WTC11 (cell line): Measurements from ENCODE around the gene FAM131C. TPM values are rescaled to one million over a fixed set of nuclear protein-coding genes. Genes with fewer than 3 reads are reported as not detected.
"Not testable (repeated sequence)": the region's sequence is repeated elsewhere in the genome, so short reads cannot be mapped to it uniquely, and the experiment has no call there.

Experiments used
- ATAC-seq: fragments of 200-7000 bp; cut with Tn5 transposase; 2 replicates; pipeline ENCODE4 v1.10.0; 2021; ENCODE audit warnings: mild to moderate bottlenecking, moderate library complexity
- CTCF ChIA-PET: fragments of 300-600 bp; sonication (Branson Sonifier 250); formaldehyde crosslinking; loops from one replicate; lab custom pipeline; 2021; ENCODE audit warnings: antibody characterized with exemption; lab: Charles Lee
- POLR2A ChIA-PET: fragments of 350-600 bp; sonication (Branson Sonifier 250); formaldehyde crosslinking; loops from one replicate; lab custom pipeline; 2021; ENCODE audit warnings: antibody characterized with exemption; lab: Charles Lee
- DNase-seq: peaks from one replicate; pipeline ENCODE4 v3.0.0; 2021; ENCODE audit warnings: low spot score
- H3K27ac Mint-ChIP-seq: 2 replicates; pipeline ENCODE4 v1.8.0; 2021; ENCODE audit warnings: mixed read lengths
- H3K27me3 Mint-ChIP-seq: 2 replicates; pipeline ENCODE4 v1.8.0; 2021; ENCODE audit warnings: low read depth, mild to moderate bottlenecking, moderate library complexity, mixed read lengths
- H3K36me3 Mint-ChIP-seq: 2 replicates; pipeline ENCODE4 v1.8.0; 2021; ENCODE audit warnings: mixed read lengths
- H3K4me1 Mint-ChIP-seq: 2 replicates; pipeline ENCODE4 v1.8.0; 2022; ENCODE audit warnings: mixed read lengths
- H3K4me3 Mint-ChIP-seq: 2 replicates; pipeline ENCODE4 v1.8.0; 2021; ENCODE audit warnings: mild to moderate bottlenecking, moderate library complexity, mixed read lengths
- H3K9me3 Mint-ChIP-seq: 2 replicates; pipeline ENCODE4 v1.8.0; 2021; ENCODE audit warnings: mixed read lengths
- ATF1 ChIP-seq: sonication (generic); formaldehyde crosslinking; IDR thresholded peaks from 2 replicates; pipeline ENCODE4 v1.8.1; 2023; ENCODE audit warnings: mild to moderate bottlenecking, moderate library complexity, missing genetic modification reagents
- EMX1 ChIP-seq: fragments of 250-450 bp; sonication (Bioruptor Pico); IDR thresholded peaks from 2 replicates; pipeline ENCODE4 v1.8.0; 2021; ENCODE audit warnings: mild to moderate bottlenecking
- HMGA2 ChIP-seq: fragments of 250-450 bp; sonication (Bioruptor Pico); IDR thresholded peaks from 2 replicates; pipeline ENCODE4 v1.4.0; 2021; ENCODE audit warnings: mild to moderate bottlenecking, moderate library complexity
- IRF1 ChIP-seq: sonication (generic); formaldehyde crosslinking; IDR thresholded peaks from 2 replicates; pipeline ENCODE4 v1.8.0; 2023; ENCODE audit warnings: missing genetic modification reagents
- JUN ChIP-seq: sonication (generic); formaldehyde crosslinking; IDR thresholded peaks from 2 replicates; pipeline ENCODE4 v1.8.0; 2023; ENCODE audit warnings: mild to moderate bottlenecking, missing genetic modification reagents
- MLX ChIP-seq: sonication (generic); formaldehyde crosslinking; IDR thresholded peaks from 2 replicates; pipeline ENCODE4 v1.8.1; 2023; ENCODE audit warnings: mild to moderate bottlenecking, missing genetic modification reagents, moderate library complexity
- NFE2L1 ChIP-seq: sonication (generic); formaldehyde crosslinking; IDR thresholded peaks from 2 replicates; pipeline ENCODE4 v1.8.1; 2023; ENCODE audit warnings: missing genetic modification reagents
- NR3C1 ChIP-seq: sonication (generic); formaldehyde crosslinking; conservative IDR thresholded peaks from 2 replicates; pipeline ENCODE4 v1.8.1; 2023; ENCODE audit warnings: low read depth, mild to moderate bottlenecking, missing genetic modification reagents
- STAT6 ChIP-seq: sonication (generic); formaldehyde crosslinking; conservative IDR thresholded peaks from 2 replicates; pipeline ENCODE4 v1.8.1; 2023; ENCODE audit warnings: mild to moderate bottlenecking, low read depth, missing genetic modification reagents, moderate library complexity
- ZBTB43 ChIP-seq: sonication (generic); formaldehyde crosslinking; IDR thresholded peaks from 2 replicates; pipeline ENCODE4 v1.8.1; 2023; ENCODE audit warnings: mild to moderate bottlenecking, missing genetic modification reagents
- ZNF138 ChIP-seq: sonication (generic); formaldehyde crosslinking; conservative IDR thresholded peaks from 2 replicates; pipeline ENCODE4 v1.8.1; 2022; ENCODE audit warnings: mild to moderate bottlenecking, moderate library complexity, missing genetic modification reagents
- ZNF317 ChIP-seq: sonication (generic); formaldehyde crosslinking; IDR thresholded peaks from 2 replicates; pipeline ENCODE4 v1.8.1; 2023; ENCODE audit warnings: low read depth, mild to moderate bottlenecking, moderate library complexity, missing genetic modification reagents, borderline replicate concordance
- ZNF416 ChIP-seq: fragments of 250-450 bp; sonication (Bioruptor Pico); IDR thresholded peaks from 2 replicates; pipeline ENCODE4 v1.9.0; 2021; ENCODE audit warnings: mild to moderate bottlenecking, inconsistent platforms
- ZNF512 ChIP-seq: sonication (generic); formaldehyde crosslinking; IDR thresholded peaks from 2 replicates; pipeline ENCODE4 v1.8.1; 2022; ENCODE audit warnings: missing genetic modification reagents, borderline replicate concordance
- total RNA-seq: library from RNA; stranded (reverse); gene quantifications from 3 replicates; pipeline ENCODE4 v1.2.3, GENCODE V29; 2021
- TF ChIP-seq, protein P1 (sequence below): sonication (generic); formaldehyde crosslinking; IDR thresholded peaks from 2 replicates; pipeline ENCODE4 v1.8.1; 2023; ENCODE audit warnings: mild to moderate bottlenecking, missing genetic modification reagents, moderate library complexity
- TF ChIP-seq, protein P2 (sequence below): sonication (generic); formaldehyde crosslinking; IDR thresholded peaks from 2 replicates; pipeline ENCODE4 v1.8.0; 2022; ENCODE audit warnings: mild to moderate bottlenecking, missing genetic modification reagents

FAM131C gene
- total RNA-seq, 1 experiment from 2014 or later = 1.4 TPM

DNA sequence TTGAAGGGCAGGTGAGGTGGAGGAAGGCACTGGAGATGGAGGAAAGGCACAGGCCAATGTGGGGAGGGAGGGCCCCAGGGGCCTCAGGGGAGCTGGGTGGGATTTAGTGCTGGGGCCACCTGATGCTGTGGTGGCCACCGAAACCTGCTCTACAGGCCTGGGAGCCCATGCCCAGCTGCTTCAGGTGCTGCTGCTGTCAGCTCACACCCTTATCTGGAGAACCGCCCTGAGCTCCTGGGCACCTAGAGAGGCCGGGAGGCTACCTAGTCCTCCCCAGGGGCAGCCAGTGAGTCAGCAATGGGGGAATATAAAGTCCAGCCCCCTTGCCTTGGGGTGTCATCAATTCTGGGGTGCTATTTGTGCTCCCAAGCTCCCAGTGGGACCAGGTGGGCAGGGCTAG lies 12.2 kb downstream of the FAM131C start:
- Mint-ChIP-seq H3K27me3 (no peaks in the 10 kb centered on the region; the same call in 1 of the 2 replicates), H3K9me3 (no peaks in the 10 kb centered on the region), H3K4me3 (no peak overlapping the region), H3K36me3 (no peaks in the 10 kb centered on the region), H3K27ac (no peak overlapping the region), H3K4me1 (peaks cover 26% of the 10 kb centered on the region)
- POLR2A ChIA-PET = no interaction called here
- no peak for DNase-seq
- no peak for ATAC-seq
- CTCF ChIA-PET = interaction anchor here (0.5 to 1.9 kb wide), 4 partner anchors 12 to 209 kb away, joined by 3 to 10 read pairs (median 3); partner anchors contain the start of gene FAM131C
- TF ChIP-seq HMGA2 (CRISPR knock-in tag) (no peak), IRF1 (CRISPR knock-in tag) (no peak), ZNF512 (no peak), ZNF317 (CRISPR knock-in tag) (no peak), JUN (CRISPR knock-in tag) (no peak), NFE2L1 (CRISPR knock-in tag) (no peak), ZBTB43 (CRISPR knock-in tag) (no peak), ATF1 (CRISPR knock-in tag) (no peak), EMX1 (CRISPR knock-in tag) (no peak), MLX (CRISPR knock-in tag) (no peak), NR3C1 (CRISPR knock-in tag) (no peak), ZNF138 (no peak), ZNF416 (CRISPR knock-in tag) (no peak), STAT6 (no peak)
- TF ChIP-seq, protein P1, sequence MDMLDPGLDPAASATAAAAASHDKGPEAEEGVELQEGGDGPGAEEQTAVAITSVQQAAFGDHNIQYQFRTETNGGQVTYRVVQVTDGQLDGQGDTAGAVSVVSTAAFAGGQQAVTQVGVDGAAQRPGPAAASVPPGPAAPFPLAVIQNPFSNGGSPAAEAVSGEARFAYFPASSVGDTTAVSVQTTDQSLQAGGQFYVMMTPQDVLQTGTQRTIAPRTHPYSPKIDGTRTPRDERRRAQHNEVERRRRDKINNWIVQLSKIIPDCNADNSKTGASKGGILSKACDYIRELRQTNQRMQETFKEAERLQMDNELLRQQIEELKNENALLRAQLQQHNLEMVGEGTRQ (CRISPR knock-in tag) = no peak
- TF ChIP-seq, protein P2, sequence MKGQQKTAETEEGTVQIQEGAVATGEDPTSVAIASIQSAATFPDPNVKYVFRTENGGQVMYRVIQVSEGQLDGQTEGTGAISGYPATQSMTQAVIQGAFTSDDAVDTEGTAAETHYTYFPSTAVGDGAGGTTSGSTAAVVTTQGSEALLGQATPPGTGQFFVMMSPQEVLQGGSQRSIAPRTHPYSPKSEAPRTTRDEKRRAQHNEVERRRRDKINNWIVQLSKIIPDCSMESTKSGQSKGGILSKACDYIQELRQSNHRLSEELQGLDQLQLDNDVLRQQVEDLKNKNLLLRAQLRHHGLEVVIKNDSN (CRISPR knock-in tag) = no peak

GRCh38 chr1:16058394-16059120 lies 14.9 kb downstream of the FAM131C start:
- ATAC-seq, H3K27ac Mint-ChIP-seq, H3K36me3 Mint-ChIP-seq, H3K9me3 Mint-ChIP-seq, H3K27me3 Mint-ChIP-seq, POLR2A ChIA-PET, DNase-seq, H3K4me3 Mint-ChIP-seq: not testable (repeated sequence)
- CTCF ChIA-PET = interaction anchor here (0.6 to 1.4 kb wide), 2 partner anchors 9 to 26 kb away, joined by 4 to 6 read pairs; no protein-coding TSS in a partner anchor
- peaks cover 11% of the 10 kb centered on the region for H3K4me1 Mint-ChIP-seq

- H3K36me3 Mint-ChIP-seq, H3K4me1 Mint-ChIP-seq, H3K9me3 Mint-ChIP-seq, H3K27ac Mint-ChIP-seq, H3K4me3 Mint-ChIP-seq, DNase-seq, POLR2A ChIA-PET, H3K27me3 Mint-ChIP-seq, ATAC-seq: not testable (repeated sequence)
- CTCF ChIA-PET = interaction anchor here (0.7 to 1.0 kb wide), 3 partner anchors 13 to 45 kb away, joined by 3 to 5 read pairs (median 3); no protein-coding TSS in a partner anchor
These were observed 16.0 kb downstream of the FAM131C start for GRCh38 chr1:16057314-16057915.

GRCh38 chr1:16056521-16056912 lies 16.9 kb downstream of the FAM131C start:
- H3K4me1 Mint-ChIP-seq, DNase-seq, H3K27me3 Mint-ChIP-seq, POLR2A ChIA-PET, H3K36me3 Mint-ChIP-seq, H3K4me3 Mint-ChIP-seq, H3K9me3 Mint-ChIP-seq, ATAC-seq, H3K27ac Mint-ChIP-seq: not testable (repeated sequence)
- CTCF ChIA-PET = interaction anchor here (0.6 to 2.5 kb wide), 11 partner anchors 16 to 775 kb away, joined by 3 to 16 read pairs (median 6); partner anchors contain the start of gene FAM131C
